IMR-90 (cell line): ENCODE measurements around the gene APCS. TPM values are rescaled to one million over a fixed set of nuclear protein-coding genes. Genes with fewer than 3 reads are reported as not detected.

ENCODE experiments used
- ATAC-seq: fragments of 200-7000 bp; cut with Tn5 transposase; 2 replicates; pipeline ENCODE4 v1.9.1; 2020; ENCODE audit warnings: low read depth, mild to moderate bottlenecking, moderate library complexity
- BruUV-seq: library from RNA; stranded (reverse); fragments of 400-500 nt; replicated peaks from 2 replicates; lab custom pipeline; 2021; lab: Mats Ljungman, UMichigan
- CTCF ChIA-PET: fragments of 300-600 bp; formaldehyde crosslinking; extraction: SDS; loops from one replicate; lab custom pipeline; 2021; ENCODE audit warnings: antibody characterized with exemption; lab: Yijun Ruan, JAX
- POLR2A ChIA-PET: fragments of 300-600 bp; sonication (Branson Sonifier 250); formaldehyde crosslinking; loops from one replicate; lab custom pipeline; 2022; ENCODE audit warnings: antibody characterized with exemption; ENCODE audit not compliant: unreplicated experiment; lab: Charles Lee
- DNase-seq: peaks from one replicate; pipeline ENCODE4 v3.0.0; 2013
- H2AFZ ChIP-seq: replicated peaks from 2 replicates; pipeline ENCODE3; 2013; ENCODE audit warnings: low read length, mild to moderate bottlenecking; ENCODE audit not compliant: poor library complexity
- H2AK5ac ChIP-seq: 2 replicates; pipeline ENCODE4 v1.6.1; 2013; ENCODE audit warnings: low read depth, low read length, inconsistent platforms
- H2AK9ac ChIP-seq: replicated peaks from 2 replicates; pipeline ENCODE3; 2013; ENCODE audit warnings: mild to moderate bottlenecking, low read depth, low read length, moderate library complexity; ENCODE audit not compliant: poor library complexity
- H2BK120ac ChIP-seq: 2 replicates; pipeline ENCODE4 v1.6.1; 2013; ENCODE audit warnings: low read depth, low read length, inconsistent platforms
- H2BK15ac ChIP-seq: 3 replicates; pipeline ENCODE4 v1.6.1; 2013; ENCODE audit warnings: low read depth, low read length, inconsistent platforms
- H2BK20ac ChIP-seq: 2 replicates; pipeline ENCODE4 v1.6.1; 2013; ENCODE audit warnings: low read depth, mild to moderate bottlenecking, inconsistent platforms, low read length, moderate library complexity
- H2BK5ac ChIP-seq: 2 replicates; pipeline ENCODE4 v1.6.1; 2013; ENCODE audit warnings: mild to moderate bottlenecking, low read depth, low read length, inconsistent platforms; ENCODE audit not compliant: poor library complexity, severe bottlenecking
- H3K14ac ChIP-seq: replicated peaks from 2 replicates; pipeline ENCODE4 v1.6.1; 2013; ENCODE audit warnings: low read depth, low read length, inconsistent platforms
- H3K18ac ChIP-seq: 2 replicates; pipeline ENCODE4 v1.6.1; 2013; ENCODE audit warnings: low read depth, low read length, control low read depth
- H3K23ac ChIP-seq: 2 replicates; pipeline ENCODE4 v1.6.1; 2013; ENCODE audit warnings: low read depth, low read length, inconsistent platforms
- H3K27ac ChIP-seq: 2 replicates; pipeline ENCODE4 v1.5.1; 2013; ENCODE audit warnings: mild to moderate bottlenecking, control low read depth, low read length; ENCODE audit not compliant: insufficient read depth
- H3K27me3 ChIP-seq: 2 replicates; pipeline ENCODE4 v1.6.1; 2013; ENCODE audit warnings: low read length; ENCODE audit not compliant: control insufficient read depth, insufficient read depth
- H3K36me3 ChIP-seq: 2 replicates; pipeline ENCODE4 v1.6.1; 2013; ENCODE audit warnings: low read length, mixed read lengths; ENCODE audit not compliant: control insufficient read depth, insufficient read depth
- H3K4ac ChIP-seq: 2 replicates; pipeline ENCODE4 v1.6.1; 2013; ENCODE audit warnings: low read depth, low read length, inconsistent platforms
- H3K4me1 ChIP-seq: 2 replicates; pipeline ENCODE4 v1.6.1; 2013; ENCODE audit warnings: low read length, mixed read lengths; ENCODE audit not compliant: control insufficient read depth, insufficient read depth
- H3K4me2 ChIP-seq: 2 replicates; pipeline ENCODE4 v1.6.1; 2013; ENCODE audit warnings: low read depth, mild to moderate bottlenecking, control low read depth, low read length, moderate library complexity
- H3K4me3 ChIP-seq: 2 replicates; pipeline ENCODE4 v1.5.1; 2013; ENCODE audit warnings: low read depth, mild to moderate bottlenecking, control low read depth, low read length, moderate library complexity; ENCODE audit not compliant: insufficient read depth
- H3K56ac ChIP-seq: 2 replicates; pipeline ENCODE4 v1.6.1; 2013; ENCODE audit warnings: low read length, inconsistent platforms; ENCODE audit not compliant: insufficient read depth; ENCODE audit errors: extremely low read depth
- H3K79me1 ChIP-seq, 2 experiments: 2 replicates each; pipeline ENCODE4 v1.6.1; 2013; ENCODE audit warnings: low read length in 2 of 2, inconsistent platforms in 1 of 2, low read depth in 1 of 2
- H3K9ac ChIP-seq: 2 replicates; pipeline ENCODE4 v1.6.1; 2013; ENCODE audit warnings: low read depth, low read length, control low read depth
- H3K9me1 ChIP-seq: 2 replicates; pipeline ENCODE4 v1.6.1; 2013; ENCODE audit warnings: low read length, inconsistent platforms; ENCODE audit not compliant: insufficient read depth
- H3K9me3 ChIP-seq: 2 replicates; pipeline ENCODE4 v1.6.1; 2013; ENCODE audit warnings: low read length; ENCODE audit not compliant: control insufficient read depth, insufficient read depth
- H4K20me1 ChIP-seq: 2 replicates; pipeline ENCODE4 v1.6.1; 2013; ENCODE audit warnings: low read length, inconsistent platforms; ENCODE audit not compliant: insufficient read depth
- H4K5ac ChIP-seq: 2 replicates; pipeline ENCODE4 v1.6.1; 2013; ENCODE audit warnings: mild to moderate bottlenecking, low read depth, low read length, control low read depth
- H4K8ac ChIP-seq, 2 experiments: 2 replicates each; pipeline ENCODE4 v1.6.1; 2013; ENCODE audit warnings: low read depth in 2 of 2, low read length in 2 of 2, control low read depth in 1 of 2, inconsistent platforms in 1 of 2
- H4K91ac ChIP-seq: 2 replicates; pipeline ENCODE4 v1.6.1; 2013; ENCODE audit warnings: low read depth, low read length, inconsistent platforms; ENCODE audit not compliant: insufficient read depth
- BHLHE40 ChIP-seq: fragments of 150-350 bp; IDR thresholded peaks from 2 replicates; pipeline ENCODE4 v1.6.1; 2016; ENCODE audit warnings: mild to moderate bottlenecking, low read depth, low read length
- CTCF ChIP-seq: conservative IDR thresholded peaks from 2 replicates; pipeline ENCODE4 v1.5.1; 2012; ENCODE audit warnings: mild to moderate bottlenecking, low read depth, low read length, improper control_type of control experiment
- FOS ChIP-seq: fragments of 150-350 bp; IDR thresholded peaks from 2 replicates; pipeline ENCODE4 v1.6.1; 2016; ENCODE audit warnings: low read depth, low read length
- MAFK ChIP-seq: IDR thresholded peaks from 2 replicates; pipeline ENCODE4 v1.6.1; 2012; ENCODE audit warnings: low read depth, low read length, improper control_type of control experiment
- MAZ ChIP-seq: IDR thresholded peaks from 2 replicates; pipeline ENCODE4 v1.6.1; 2012; ENCODE audit warnings: low read depth, mild to moderate bottlenecking, low read length, improper control_type of control experiment, moderate library complexity, borderline replicate concordance
- NFE2L2 ChIP-seq: fragments of 150-350 bp; IDR thresholded peaks from 2 replicates; pipeline ENCODE4 v1.6.1; 2016; ENCODE audit warnings: low read depth, mild to moderate bottlenecking, low read length
- RCOR1 ChIP-seq: IDR thresholded peaks from 2 replicates; pipeline ENCODE4 v1.6.1; 2012; ENCODE audit warnings: mild to moderate bottlenecking, low read length, improper control_type of control experiment; ENCODE audit not compliant: insufficient replicate concordance
- RFX5 ChIP-seq: IDR thresholded peaks from 2 replicates; pipeline ENCODE4 v1.8.0; 2012; ENCODE audit warnings: low read depth, mild to moderate bottlenecking, low read length, moderate library complexity
- WGBS, 2 experiments: methylation state at CpG; one replicate each; pipeline versions ENCODE4 v1.1.5 to v1.1.7; 2013; ENCODE audit warnings: missing lambda C conversion rate in 2 of 2; ENCODE audit not compliant: insufficient read length in 1 of 2; ENCODE audit errors: extremely low coverage in 2 of 2; 5-methylcytosine and 5-hydroxymethylcytosine counted together
- dilution Hi-C: fragments of 300-500 bp; cut with HindIII; formaldehyde crosslinking; loops from one replicate; pipeline ENCODE4 v1.14.3; 2018; ENCODE audit warnings: low sequenced_read_pairs; ENCODE audit not compliant: unreplicated experiment
- in situ Hi-C: fragments of 300-500 bp; cut with MboI; formaldehyde crosslinking; loops from 3 replicates; pipeline ENCODE4 v1.14.3; 2019; ENCODE audit warnings: low sequenced_read_pairs, inconsistent platforms, mixed read lengths
- intact Hi-C: fragments of 100-400 bp; cut with micrococcal nuclease; formaldehyde crosslinking; loops from 2 replicates; pipeline ENCODE4 v1.10.0; 2022
- polyA plus RNA-seq, 3 experiments: library from polyadenylated mRNA; depleted of rRNA; stranded (reverse); fragments of >200 nt; gene quantifications; 2 replicates each; pipeline ENCODE4 v1.2.3, GENCODE V29; 2012; ENCODE audit warnings: low replicate concordance in 1 of 3
- total RNA-seq: library from RNA; depleted of rRNA; stranded (reverse); fragments of >200 nt; gene quantifications from 2 replicates; pipeline ENCODE4 v1.2.3, GENCODE V29; 2012

APCS gene
- total and polyA plus RNA-seq, 2 of the 4 experiments (the other 2 are of a cell fraction): not detected

GRCh38 chr1:159612211-159612885 lies 24.7 kb downstream of the APCS start:
- no peak overlapping the region for H2AK5ac ChIP-seq
- H3K4ac ChIP-seq: no peak overlapping the region
- no peak overlapping the region for H3K14ac ChIP-seq
- no peaks in the 10 kb centered on the region for H3K27me3 ChIP-seq
- CTCF ChIA-PET: no interaction called here
- DNase-seq: no peak
- no peak overlapping the region for H3K23ac ChIP-seq
- H3K9ac ChIP-seq: no peak overlapping the region
- H3K18ac ChIP-seq: no peak overlapping the region
- ATAC-seq: no peak
- H2BK20ac ChIP-seq: no peak overlapping the region
- H4K20me1 ChIP-seq: no peaks in the 10 kb centered on the region
- no peak for TF ChIP-seq FOS
- no peak for TF ChIP-seq BHLHE40
- no peak for TF ChIP-seq RCOR1
- TF ChIP-seq NFE2L2: no peak
- no peak for TF ChIP-seq MAZ
- TF ChIP-seq MAFK: no peak
- TF ChIP-seq RFX5: no peak
- TF ChIP-seq CTCF: no peak
- H3K79me1 ChIP-seq: no peaks in the 10 kb centered on the region
- intact Hi-C loops: no loop called here
- BruUV-seq: no TSS peak
- no peaks in the 10 kb centered on the region for H3K36me3 ChIP-seq
- H3K4me2 ChIP-seq: no peak overlapping the region
- in situ Hi-C loops: no loop called here
- H3K4me3 ChIP-seq: no peak overlapping the region
- no peak overlapping the region for H3K27ac ChIP-seq
- no peak overlapping the region for H4K8ac ChIP-seq
- POLR2A ChIA-PET: no interaction called here
- H3K9me1 ChIP-seq: no peaks in the 10 kb centered on the region
- H3K9me3 ChIP-seq: no peaks in the 10 kb centered on the region; the same call in 1 of the 2 replicates
- no peak overlapping the region for H3K56ac ChIP-seq
- H2AFZ ChIP-seq: no peak overlapping the region
- H4K91ac ChIP-seq: no peak overlapping the region
- H2BK120ac ChIP-seq: no peak overlapping the region
- no peak overlapping the region for H2BK15ac ChIP-seq
- dilution Hi-C loops: no loop called here
- no peak overlapping the region for H4K5ac ChIP-seq
- no peak overlapping the region for H2BK5ac ChIP-seq
- H2AK9ac ChIP-seq: no peak overlapping the region
- H3K4me1 ChIP-seq: no peaks in the 10 kb centered on the region
- WGBS, 2 experiments: 0% methylated on average over 1 of the region's 8 CpGs; no CpG with 5 or more reads in 1 of the 2 experiments
